ENCODE data around the gene P2RY14.

P2RY14 gene

DNA sequence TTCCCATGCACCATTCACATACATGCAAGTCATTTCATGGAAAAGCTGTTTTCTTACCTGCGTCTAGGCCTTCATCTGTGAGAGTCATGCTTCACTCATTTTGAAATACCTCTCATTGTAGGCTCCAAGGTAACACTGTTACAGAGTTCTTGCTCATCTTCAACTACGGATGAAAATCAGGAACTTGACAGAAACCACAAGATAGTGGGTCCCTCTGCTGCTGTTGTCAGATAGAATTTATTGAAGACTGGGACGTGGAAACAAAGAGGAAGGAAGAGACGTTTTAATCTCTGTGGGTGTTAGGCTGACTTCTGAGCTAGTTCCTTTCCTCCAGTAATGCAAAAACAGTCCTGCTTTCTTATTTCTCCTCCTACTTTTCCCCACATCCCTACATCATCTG is at the start of gene P2RY14:
Gene P2RY14 (minus strand): TSS at position 313 of the 400 bp plus-strand sequence. CDS start 64,226 bp downstream, outside the sequence.
- Mint-ChIP-seq H3K4me3 (peak within 1 kb of the TSS; percentile 30 to 51), H3K9me3 (no peaks in the 10 kb centered on the region), H3K27me3 (no peaks in the 10 kb centered on the region), H3K27ac (peak within 1 kb of the TSS; percentile 20 to 60), H3K4me1 (peaks cover 67% of the 10 kb centered on the region)
- DNase-seq (no peak), ATAC-seq (peak; percentile 58)

DNA sequence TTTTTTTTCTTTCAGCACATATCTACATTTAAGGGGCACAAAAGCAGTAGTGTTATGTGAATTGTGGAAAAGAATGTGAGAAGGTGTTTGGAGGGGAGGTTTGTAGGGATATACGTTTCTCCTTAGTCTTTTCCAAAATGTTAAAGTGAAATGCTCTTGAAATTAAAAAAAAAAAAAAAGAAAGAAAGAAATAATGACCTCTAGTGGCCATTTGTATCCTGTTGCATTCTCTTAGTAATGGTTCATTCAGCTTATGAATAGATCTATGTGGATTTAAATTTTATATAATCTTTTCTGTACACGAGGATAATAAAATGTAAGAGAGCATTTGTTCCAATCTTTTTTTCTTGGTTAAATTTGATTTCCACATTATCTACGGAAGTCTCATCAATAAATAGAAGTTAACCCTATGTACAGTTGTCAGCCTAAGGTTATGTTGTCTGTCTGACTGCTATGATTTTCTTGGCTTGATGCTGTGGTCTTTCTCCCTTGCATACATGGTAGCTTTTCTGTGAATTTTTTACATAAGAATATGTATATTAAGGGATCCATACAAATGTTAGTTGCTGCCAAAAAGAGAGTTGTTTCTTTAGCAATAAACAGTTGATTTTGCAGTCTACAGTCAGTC is 49.3 kb upstream of the P2RY14 start:
- ATAC-seq (no peak), DNase-seq (no peak)
- Mint-ChIP-seq H3K27me3 (peaks cover 32% of the 10 kb centered on the region), H3K27ac (no peak overlapping the region), H3K4me3 (no peak overlapping the region), H3K9me3 (peaks cover 0 to 4% of the 10 kb centered on the region in 2 donors), H3K4me1 (peaks cover 9% of the 10 kb centered on the region)

DNA sequence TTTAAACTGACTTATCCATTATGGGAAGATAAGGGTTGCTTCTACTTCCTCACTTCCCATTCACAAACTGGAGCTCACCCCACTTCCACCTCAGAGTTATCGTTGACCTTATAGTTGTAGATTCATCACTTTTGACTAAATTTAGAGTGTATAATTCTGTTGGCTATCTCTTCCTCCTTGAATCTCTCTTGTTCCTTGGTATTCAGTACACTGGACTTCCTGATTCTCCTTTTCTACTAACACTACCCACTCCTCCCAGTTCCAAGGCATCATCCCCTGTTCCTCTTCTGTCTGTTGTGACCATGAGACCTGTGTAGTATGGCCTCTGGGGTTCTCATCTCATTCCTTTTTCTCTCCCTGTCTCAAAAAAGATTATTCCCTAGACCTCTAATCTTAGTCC is 44.2 kb upstream of the P2RY14 start:
- Mint-ChIP-seq H3K27ac (peak overlapping the region in 1 of 2 donors; percentile 2), H3K27me3 (peaks cover 18% of the 10 kb centered on the region), H3K4me1 (peaks cover 6% of the 10 kb centered on the region), H3K4me3 (no peak overlapping the region), H3K9me3 (peaks cover 0 to 4% of the 10 kb centered on the region in 2 donors)
- ATAC-seq (no peak), DNase-seq (no peak)

DNA sequence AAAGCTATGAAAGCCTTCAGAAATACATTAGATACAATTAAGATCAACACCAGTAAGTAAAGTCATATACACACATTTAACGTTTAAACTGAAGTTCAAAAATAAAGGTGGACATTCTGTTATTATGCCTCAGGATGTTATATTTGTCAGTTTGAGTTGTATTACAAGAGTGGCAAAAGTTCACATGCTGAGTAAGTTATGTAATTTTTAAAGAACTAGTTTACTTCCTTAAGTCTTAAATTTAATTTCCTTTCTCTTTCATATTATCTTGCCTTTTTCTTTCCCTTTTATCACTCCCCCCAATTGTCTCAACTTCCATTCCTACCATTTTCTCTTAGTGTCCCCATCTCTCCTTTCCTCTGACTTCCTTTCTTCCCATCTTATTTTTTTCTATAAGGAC is 43.2 kb upstream of the P2RY14 start:
- Mint-ChIP-seq H3K4me1 (peaks cover 10% of the 10 kb centered on the region), H3K4me3 (no peak overlapping the region), H3K9me3 (peaks cover 0 to 4% of the 10 kb centered on the region in 2 donors), H3K27ac (no peak overlapping the region), H3K27me3 (peaks cover 17% of the 10 kb centered on the region)
- no peak for DNase-seq
- ATAC-seq = no peak

DNA sequence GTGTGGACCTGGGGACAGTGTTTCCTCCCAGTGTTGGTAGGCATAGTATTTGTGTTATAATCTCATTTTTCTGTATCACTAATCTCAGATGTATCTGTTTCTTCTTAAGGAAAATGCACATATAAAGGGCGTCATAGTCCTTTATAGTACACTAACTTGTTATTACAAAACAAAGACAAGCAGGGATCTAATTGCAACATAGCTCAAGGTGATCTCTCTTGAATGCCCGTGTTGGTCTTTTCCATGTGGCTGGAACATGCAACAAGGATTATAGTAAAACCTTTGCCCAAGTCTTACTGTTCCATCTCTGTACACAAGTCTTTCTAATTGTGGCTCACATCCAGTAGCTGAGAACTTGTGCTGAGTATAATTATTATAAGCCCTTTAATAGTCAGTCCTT is 41.8 kb upstream of the P2RY14 start:
- H3K4me3 Mint-ChIP-seq = no peak overlapping the region
- H3K27ac Mint-ChIP-seq = no peak overlapping the region
- ATAC-seq (no peak), DNase-seq (no peak)
- peaks cover 13% of the 10 kb centered on the region for H3K27me3 Mint-ChIP-seq
- peaks cover 0 to 4% of the 10 kb centered on the region in 2 donors for H3K9me3 Mint-ChIP-seq
- peaks cover 11% of the 10 kb centered on the region for H3K4me1 Mint-ChIP-seq

DNA sequence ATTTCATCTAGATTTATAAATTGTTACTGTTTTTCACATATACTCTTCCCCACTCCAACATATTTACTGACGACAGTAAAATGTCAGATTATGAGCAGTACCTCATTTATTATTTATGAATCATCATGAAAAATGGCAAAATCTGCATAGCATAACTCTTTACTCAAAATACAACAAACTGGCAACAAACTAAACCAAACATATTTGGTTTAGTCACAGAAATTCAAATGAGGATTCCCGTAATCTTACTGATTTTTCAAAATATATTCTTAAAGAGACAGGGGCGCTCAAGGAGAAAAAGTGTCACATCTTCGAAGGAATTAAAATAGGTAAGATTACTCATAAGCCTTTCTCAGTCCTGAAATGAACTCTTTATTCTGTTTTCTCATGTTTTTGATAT is 41.3 kb upstream of the P2RY14 start:
- peaks cover 17% of the 10 kb centered on the region for H3K27me3 Mint-ChIP-seq
- H3K4me3 Mint-ChIP-seq = no peak overlapping the region
- no peak for ATAC-seq
- peaks cover 0 to 4% of the 10 kb centered on the region in 2 donors for H3K9me3 Mint-ChIP-seq
- peaks cover 11% of the 10 kb centered on the region for H3K4me1 Mint-ChIP-seq
- DNase-seq = no peak
- H3K27ac Mint-ChIP-seq = no peak overlapping the region

DNA sequence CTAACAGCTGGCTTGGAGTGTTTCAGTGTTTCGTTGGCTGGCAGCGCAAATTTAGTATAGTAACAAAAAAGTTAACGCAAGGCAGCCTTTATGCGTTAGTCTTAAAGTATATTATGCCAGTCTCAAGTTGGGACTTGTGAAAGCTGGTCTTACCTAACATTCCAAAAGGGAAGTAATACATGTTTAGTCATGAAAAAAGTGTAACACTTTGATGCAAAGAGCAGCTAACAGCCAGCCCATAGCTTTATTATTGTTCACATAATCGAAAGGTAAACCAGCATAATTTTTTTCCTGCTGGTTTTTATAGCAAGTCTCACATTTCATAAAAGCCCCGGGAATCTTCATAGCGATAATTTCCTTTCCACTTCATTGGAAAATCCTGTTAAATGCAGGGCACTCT is 40.6 kb upstream of the P2RY14 start:
- Mint-ChIP-seq H3K27me3 (peaks cover 17% of the 10 kb centered on the region), H3K9me3 (peaks cover 0 to 4% of the 10 kb centered on the region in 2 donors), H3K4me1 (peaks cover 11% of the 10 kb centered on the region), H3K4me3 (no peak overlapping the region), H3K27ac (no peak overlapping the region)
- no peak for DNase-seq
- no peak for ATAC-seq

DNA sequence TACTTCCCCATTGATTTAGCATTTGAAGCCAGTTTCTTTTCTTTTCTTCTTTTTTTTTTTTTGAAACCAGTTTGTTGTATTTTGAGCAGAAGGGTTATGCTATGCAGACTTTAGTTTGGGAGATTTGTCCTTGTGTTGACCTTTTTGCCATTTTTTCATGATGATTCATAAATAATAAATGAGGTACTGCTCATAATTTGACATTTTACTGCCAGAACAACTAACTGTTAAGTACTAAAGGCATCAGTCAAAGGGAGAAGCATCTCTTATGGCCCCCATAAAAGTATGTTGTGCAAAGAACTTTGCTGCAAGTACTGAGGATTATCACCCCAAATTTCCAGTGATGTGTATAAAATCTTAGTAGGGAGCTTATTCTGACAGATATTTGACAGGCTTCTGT is 40.0 kb upstream of the P2RY14 start:
- Mint-ChIP-seq H3K27me3 (peaks cover 10% of the 10 kb centered on the region), H3K9me3 (peaks cover 0 to 4% of the 10 kb centered on the region in 2 donors), H3K27ac (no peak overlapping the region), H3K4me3 (no peak overlapping the region), H3K4me1 (peaks cover 11% of the 10 kb centered on the region)
- DNase-seq (no peak), ATAC-seq (no peak)

DNA sequence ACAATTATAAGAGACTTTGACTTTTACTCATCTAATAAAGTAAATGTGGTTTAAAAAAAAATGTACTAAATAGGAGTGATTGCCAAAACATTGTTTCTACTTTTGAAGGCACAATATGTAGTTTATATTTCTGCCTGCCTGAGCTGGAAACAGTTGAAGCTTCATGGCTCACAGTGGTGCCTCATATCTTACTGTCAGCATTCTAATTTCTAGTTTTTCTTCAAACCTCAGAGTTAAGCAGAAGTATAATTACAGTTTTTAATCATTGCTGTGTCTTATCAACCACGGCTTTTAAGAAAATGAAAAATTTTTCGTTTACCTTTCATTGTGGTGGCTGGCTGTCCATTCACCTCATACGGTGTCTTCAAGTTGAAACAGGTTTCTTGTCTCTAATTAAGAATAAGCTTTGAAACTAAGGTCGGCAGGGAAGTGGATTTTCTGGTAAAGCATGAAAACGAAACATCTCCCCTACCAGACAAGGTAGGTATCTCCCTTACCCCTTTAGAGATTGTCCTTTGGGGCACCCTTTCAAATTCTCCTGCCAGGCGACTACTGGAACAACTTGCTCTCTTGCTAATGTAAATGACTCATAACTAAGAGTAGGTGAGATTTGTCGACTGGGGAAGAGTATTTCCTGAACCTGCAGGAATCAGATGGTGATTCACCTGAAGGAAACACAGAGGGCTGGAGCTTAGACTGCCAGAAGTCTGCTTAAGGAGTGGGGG is 38.1 kb upstream of the P2RY14 start, which contains the start of gene GPR87:
Gene GPR87 (minus strand): TSS at position 554 of the 725 bp plus-strand sequence. CDS start 16,720 bp downstream, outside the sequence.
- ATAC-seq (peak; percentile 92), DNase-seq (peak in 1 of 2 donors; percentile 52)
- Mint-ChIP-seq H3K4me3 (peak within 1 kb of the TSS in 1 of 2 donors; percentile 65), H3K27ac (peak within 1 kb of the TSS in 1 of 2 donors; percentile 58), H3K4me1 (peaks cover 6% of the 10 kb centered on the region), H3K27me3 (peaks cover 7% of the 10 kb centered on the region), H3K9me3 (no peaks in the 10 kb centered on the region)

DNA sequence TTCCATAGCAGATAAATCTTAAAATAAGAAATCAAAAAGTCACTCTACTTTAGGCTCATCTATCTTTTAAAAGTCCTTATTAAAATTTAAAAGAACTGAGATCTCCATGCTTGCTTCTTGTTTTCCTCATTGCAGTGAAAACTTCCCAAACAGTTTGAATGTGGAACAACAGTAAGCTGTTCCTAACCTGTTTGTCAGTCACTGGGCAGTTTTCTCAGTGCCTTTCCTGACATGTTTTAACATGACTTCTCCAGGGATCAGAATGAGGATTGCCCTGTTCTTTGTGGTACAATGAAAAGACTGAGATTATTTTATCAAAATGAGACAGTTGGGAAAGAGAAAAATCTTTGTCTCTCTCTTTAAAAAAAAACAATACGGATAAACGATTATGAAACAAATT is 37.5 kb upstream of the P2RY14 start:
- Mint-ChIP-seq H3K27me3 (peaks cover 7% of the 10 kb centered on the region), H3K27ac (no peak overlapping the region), H3K9me3 (no peaks in the 10 kb centered on the region), H3K4me3 (peak overlapping the region in 1 of 2 donors; percentile 65), H3K4me1 (peaks cover 5% of the 10 kb centered on the region)
- DNase-seq = no peak
- ATAC-seq = no peak

DNA sequence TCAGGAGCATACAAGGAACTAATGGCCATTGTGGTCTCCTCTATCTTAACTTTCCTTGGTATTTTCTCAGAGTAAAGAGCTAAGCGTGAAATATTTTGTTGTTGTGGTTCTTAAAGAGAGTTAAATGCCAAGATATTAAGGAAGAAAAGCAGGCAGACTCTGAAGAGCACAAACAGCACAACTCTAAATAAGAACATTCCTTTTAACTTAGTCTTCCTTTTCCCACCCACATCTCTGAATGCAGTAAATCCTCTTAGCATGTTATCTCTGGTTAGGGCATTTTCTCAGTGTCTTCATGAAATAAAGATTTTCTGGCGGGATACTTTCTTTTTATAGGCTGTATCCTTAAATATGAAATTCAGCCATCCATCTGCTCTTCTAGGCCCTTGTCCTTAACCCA is 36.8 kb upstream of the P2RY14 start:
- ATAC-seq = no peak
- Mint-ChIP-seq H3K27me3 (peaks cover 7% of the 10 kb centered on the region), H3K27ac (no peak overlapping the region), H3K9me3 (no peaks in the 10 kb centered on the region), H3K4me3 (no peak overlapping the region), H3K4me1 (peaks cover 5% of the 10 kb centered on the region)
- no peak for DNase-seq

DNA sequence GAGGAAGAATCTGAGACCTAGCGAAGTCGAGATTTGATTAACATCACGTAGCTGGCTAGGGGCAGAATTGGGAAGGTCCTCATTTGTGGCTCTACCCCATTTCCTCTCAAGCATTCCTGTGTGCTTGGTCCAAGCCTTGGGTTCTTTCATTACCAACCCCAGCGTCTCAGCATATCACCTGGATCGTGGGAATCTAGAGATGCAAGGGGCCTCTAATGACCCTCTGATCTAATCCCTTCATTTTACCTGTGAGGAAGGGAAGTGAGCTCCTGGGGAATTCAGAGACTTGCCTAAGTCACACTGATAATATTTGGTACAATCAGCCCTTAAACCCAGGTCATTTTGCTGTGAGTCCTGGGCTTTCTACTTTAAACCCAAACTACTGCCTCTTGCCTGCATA is 36.3 kb upstream of the P2RY14 start:
- Mint-ChIP-seq H3K4me3 (no peak overlapping the region), H3K9me3 (no peaks in the 10 kb centered on the region), H3K4me1 (peaks cover 5% of the 10 kb centered on the region), H3K27ac (no peak overlapping the region), H3K27me3 (peaks cover 7% of the 10 kb centered on the region)
- no peak for DNase-seq
- no peak for ATAC-seq

DNA sequence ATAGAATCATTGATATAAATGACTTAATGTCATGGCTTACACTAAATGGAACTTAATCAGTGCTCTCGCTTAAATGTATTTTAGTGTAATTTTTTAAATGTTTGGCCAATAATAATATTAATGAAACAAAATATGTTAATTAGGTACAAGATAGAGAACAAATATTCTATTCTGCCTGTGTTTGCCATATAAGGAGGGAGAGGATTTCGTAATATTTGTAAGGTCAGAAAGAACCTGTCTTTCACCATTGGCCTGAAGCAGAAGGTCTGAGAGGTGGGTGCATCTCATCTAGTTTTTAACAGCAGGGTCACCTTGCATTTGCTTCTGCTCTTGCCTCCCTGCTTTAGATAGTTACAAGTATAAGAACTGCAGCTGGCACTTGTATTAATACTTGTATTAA is 35.8 kb upstream of the P2RY14 start:
- H3K4me3 Mint-ChIP-seq = no peak overlapping the region
- no peak overlapping the region for H3K27ac Mint-ChIP-seq
- H3K4me1 Mint-ChIP-seq = peaks cover 5% of the 10 kb centered on the region
- no peaks in the 10 kb centered on the region for H3K9me3 Mint-ChIP-seq
- ATAC-seq = no peak
- no peak for DNase-seq
- peaks cover 7% of the 10 kb centered on the region for H3K27me3 Mint-ChIP-seq

DNA sequence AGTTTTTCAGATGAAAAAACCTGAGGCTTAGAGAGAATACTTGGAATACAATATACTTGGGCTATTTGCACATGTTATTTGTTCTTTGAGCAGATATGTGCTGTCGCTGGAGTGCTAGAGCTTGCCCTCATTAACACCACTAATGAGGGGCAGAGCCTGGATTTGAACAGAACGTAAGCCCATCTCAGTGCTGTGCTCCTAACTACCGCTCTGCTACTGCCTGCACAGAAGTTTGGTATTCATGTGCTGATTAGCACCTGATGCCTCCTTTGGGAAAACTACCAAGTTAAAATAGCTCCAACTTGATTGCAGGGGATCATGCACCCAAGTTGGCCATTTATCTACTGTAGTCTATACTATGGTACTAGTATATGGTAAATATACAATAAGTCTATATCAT is 34.6 kb upstream of the P2RY14 start:
- DNase-seq = no peak
- Mint-ChIP-seq H3K4me3 (no peak overlapping the region), H3K27ac (no peak overlapping the region), H3K9me3 (no peaks in the 10 kb centered on the region), H3K27me3 (peaks cover 7% of the 10 kb centered on the region), H3K4me1 (peaks cover 5% of the 10 kb centered on the region)
- no peak for ATAC-seq

DNA sequence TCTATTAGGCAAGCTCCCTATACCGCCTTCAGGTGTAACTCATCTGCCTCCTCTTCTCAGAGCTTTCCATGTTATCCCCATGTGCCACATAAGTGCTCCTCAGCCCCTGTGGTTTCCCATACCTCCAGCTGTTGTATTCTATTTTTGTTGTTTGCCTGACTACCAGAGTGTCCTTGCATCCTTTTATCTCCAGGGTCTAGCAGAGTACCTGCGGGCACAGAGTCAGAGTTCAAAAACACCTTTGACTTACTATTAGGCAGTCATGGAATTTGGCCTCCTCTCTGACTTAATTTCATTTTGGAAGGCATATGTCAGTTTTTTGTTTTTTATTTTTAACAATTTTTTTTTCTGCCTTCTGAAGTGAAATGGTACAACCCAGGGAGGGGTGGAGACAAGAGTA is 31.2 kb upstream of the P2RY14 start:
- Mint-ChIP-seq H3K27ac (no peak overlapping the region), H3K27me3 (no peaks in the 10 kb centered on the region), H3K4me3 (no peak overlapping the region), H3K9me3 (no peaks in the 10 kb centered on the region), H3K4me1 (peaks cover 31% of the 10 kb centered on the region)
- DNase-seq (no peak), ATAC-seq (no peak)
